Mesodermal cell (in vitro differentiated cells): ENCODE results near the gene REM2.
A peak's percentile ranks its signal among the peaks of the same experiment; 100 is the strongest.
"Not testable (repeated sequence)": the region's sequence is repeated elsewhere in the genome, so short reads cannot be mapped to it uniquely, and the experiment has no call there.

ENCODE experiments used
- H3K27ac ChIP-seq: 2 replicates; pipeline ENCODE4 v1.7.0; 2013; ENCODE audit warnings: mild to moderate bottlenecking, low read depth, low read length, moderate library complexity; ENCODE audit not compliant: severe bottlenecking
- H3K36me3 ChIP-seq: 2 replicates; pipeline ENCODE4 v1.7.1; 2013; ENCODE audit warnings: mild to moderate bottlenecking, low read length, moderate library complexity; ENCODE audit not compliant: control insufficient read depth, insufficient read depth
- H3K4me1 ChIP-seq: one replicate; pipeline ENCODE4 v1.7.1; 2013; ENCODE audit warnings: mild to moderate bottlenecking, low read length; ENCODE audit not compliant: insufficient read depth, control insufficient read depth, poor library complexity, severe bottlenecking
- H3K4me3 ChIP-seq: 2 replicates; pipeline ENCODE4 v1.7.0; 2013; ENCODE audit warnings: low read length, control low read depth, mild to moderate bottlenecking; ENCODE audit not compliant: insufficient read depth, poor library complexity, severe bottlenecking; ENCODE audit errors: extremely low read depth
- H3K9me3 ChIP-seq: 2 replicates; pipeline ENCODE4 v1.7.1; 2013; ENCODE audit warnings: mild to moderate bottlenecking, low read length, moderate library complexity; ENCODE audit not compliant: control insufficient read depth
- WGBS, 2 experiments: methylation state at CpG; one replicate each; pipeline ENCODE4 v1.1.5; 2013; ENCODE audit warnings: missing lambda C conversion rate in 2 of 2; ENCODE audit not compliant: insufficient coverage in 2 of 2; 5-methylcytosine and 5-hydroxymethylcytosine counted together

The REM2 gene

DNA sequence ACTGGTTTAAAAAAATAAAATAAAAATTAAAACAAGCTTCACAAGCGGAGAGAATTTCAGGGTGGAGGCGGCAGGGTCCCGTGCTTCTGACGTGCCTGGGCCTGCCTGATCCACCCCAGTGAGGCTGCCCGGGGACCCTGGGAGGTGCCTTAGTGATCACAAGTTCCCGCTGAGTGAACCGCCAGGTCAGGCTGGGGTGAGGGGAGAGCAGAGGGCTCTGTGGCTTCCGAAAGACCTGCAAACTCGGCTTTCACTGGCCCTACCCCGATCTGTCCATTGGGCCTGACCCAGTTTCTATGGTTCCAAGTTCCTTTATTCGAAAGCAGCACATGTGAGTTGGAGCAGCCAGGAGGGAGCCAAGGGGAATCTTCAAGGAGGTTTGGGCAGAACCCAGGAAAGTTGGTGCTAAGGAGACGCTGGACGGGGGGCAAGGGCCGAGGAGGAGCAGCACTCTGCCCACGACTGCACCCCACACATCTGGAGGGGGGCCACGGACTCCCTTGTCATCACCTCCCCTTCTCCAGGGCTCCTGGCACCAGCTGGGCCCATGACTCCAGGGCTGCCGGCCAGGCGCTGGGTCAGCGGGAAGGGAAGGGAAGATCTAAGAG is 33.7 kb upstream of the REM2 start:
- 85 to 87% methylated on average over 11 to 14 of the region's 19 CpGs for WGBS, 2 experiments
- Histone ChIP-seq H3K27ac (peak overlapping the region; percentile 87), H3K4me1 (peaks cover 37% of the 10 kb centered on the region), H3K9me3 (no peaks in the 10 kb centered on the region), H3K36me3 (peaks cover 27% of the 10 kb centered on the region), H3K4me3 (no peak overlapping the region)

DNA sequence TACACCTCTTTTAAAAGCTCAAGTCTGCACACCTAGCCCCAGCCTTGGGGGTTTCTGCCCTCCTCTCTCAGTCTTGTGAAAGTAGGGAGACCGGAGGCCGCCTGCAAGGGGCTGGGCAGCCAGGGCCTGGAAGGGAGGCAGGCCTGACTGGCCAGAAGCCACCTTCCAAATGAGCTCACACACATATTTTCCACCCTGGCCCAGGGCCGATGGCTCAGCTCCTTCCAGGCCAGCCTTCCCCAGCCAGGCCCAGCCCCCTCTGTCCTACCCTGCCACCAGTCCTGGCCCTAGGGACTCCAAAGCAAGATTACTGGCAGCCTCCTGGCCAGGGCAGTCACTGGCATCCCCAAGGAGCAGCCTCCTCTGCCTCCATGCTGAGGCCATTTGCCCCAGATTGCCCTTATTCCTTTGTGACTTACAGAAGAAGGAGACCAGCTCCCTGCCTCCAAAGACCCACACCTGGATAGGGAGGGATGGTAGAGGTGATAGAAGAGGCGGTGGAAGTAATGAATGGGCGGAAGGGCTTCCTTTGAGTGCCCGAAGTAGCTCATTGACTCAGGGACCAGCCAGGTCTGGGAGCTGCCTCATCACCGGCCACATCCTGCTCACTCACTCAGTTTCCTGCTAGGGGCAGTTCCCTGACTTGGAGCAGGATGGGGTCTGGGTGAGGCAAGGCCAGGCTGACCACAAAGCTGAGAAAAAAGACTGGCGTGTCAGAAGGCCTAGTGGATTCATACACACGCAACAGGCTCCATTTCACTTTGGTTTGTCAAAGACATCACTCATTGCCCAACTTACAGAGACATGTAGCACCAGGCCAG is 31.9 kb upstream of the REM2 start:
- whole genome bisulfite sequencing, 2 experiments, result 87 to 91% methylated on average over 5 to 8 of the region's 9 CpGs
- peaks cover 37% of the 10 kb centered on the region for H3K4me1 ChIP-seq
- no peaks in the 10 kb centered on the region for H3K9me3 ChIP-seq
- H3K27ac ChIP-seq, result peak overlapping the region; percentile 78
- H3K4me3 ChIP-seq, result no peak overlapping the region
- H3K36me3 ChIP-seq, result peaks cover 8% of the 10 kb centered on the region

DNA sequence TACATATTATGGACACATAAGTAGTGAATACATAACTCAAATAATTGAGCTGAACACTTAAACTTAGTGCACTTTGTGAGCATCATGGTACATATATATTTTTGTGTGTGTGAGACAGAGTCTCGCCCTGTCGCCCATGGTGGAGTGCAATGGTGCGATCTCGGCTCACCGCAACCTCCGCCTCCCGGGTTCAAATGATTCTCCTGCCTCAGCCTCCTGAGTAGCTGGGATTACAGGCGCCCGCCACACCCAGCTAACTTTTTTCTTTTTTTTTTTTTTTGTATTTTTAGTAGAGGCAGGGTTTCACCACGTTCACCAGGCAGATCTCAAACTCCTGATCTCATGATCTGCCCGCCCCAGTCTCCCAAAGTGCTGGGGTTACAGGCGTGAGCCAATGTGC is 30.8 kb upstream of the REM2 start:
- not testable (repeated sequence) for H3K4me3 ChIP-seq, H3K36me3 ChIP-seq, H3K27ac ChIP-seq, H3K9me3 ChIP-seq
- no CpG with 5 or more reads among the region's 12 CpGs for WGBS, 2 experiments
- H3K4me1 ChIP-seq, result peaks cover 27% of the 10 kb centered on the region

DNA sequence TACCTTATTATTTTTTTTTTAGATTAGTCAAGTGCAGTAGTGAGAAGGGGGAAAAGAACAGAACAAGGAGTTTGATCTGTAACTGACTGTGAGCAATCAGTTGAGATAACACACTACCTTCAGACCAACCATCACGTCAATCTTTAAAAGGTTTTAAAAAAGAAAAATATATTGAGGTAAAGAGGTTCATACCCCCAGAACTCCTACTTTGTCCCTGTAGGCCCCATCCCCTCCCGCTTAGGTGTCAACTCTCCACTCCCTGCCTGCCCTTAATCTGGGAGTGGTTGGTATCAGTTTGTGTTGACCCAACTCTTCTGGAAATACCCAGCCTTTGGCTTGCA is 30.5 kb upstream of the REM2 start:
- no peaks in the 10 kb centered on the region for H3K9me3 ChIP-seq
- H3K36me3 ChIP-seq, result no peaks in the 10 kb centered on the region
- no peak overlapping the region for H3K27ac ChIP-seq
- H3K4me1 ChIP-seq, result peaks cover 26% of the 10 kb centered on the region
- no CpG with 5 or more reads among the region's 2 CpGs for WGBS, 2 experiments
- H3K4me3 ChIP-seq, result no peak overlapping the region

DNA sequence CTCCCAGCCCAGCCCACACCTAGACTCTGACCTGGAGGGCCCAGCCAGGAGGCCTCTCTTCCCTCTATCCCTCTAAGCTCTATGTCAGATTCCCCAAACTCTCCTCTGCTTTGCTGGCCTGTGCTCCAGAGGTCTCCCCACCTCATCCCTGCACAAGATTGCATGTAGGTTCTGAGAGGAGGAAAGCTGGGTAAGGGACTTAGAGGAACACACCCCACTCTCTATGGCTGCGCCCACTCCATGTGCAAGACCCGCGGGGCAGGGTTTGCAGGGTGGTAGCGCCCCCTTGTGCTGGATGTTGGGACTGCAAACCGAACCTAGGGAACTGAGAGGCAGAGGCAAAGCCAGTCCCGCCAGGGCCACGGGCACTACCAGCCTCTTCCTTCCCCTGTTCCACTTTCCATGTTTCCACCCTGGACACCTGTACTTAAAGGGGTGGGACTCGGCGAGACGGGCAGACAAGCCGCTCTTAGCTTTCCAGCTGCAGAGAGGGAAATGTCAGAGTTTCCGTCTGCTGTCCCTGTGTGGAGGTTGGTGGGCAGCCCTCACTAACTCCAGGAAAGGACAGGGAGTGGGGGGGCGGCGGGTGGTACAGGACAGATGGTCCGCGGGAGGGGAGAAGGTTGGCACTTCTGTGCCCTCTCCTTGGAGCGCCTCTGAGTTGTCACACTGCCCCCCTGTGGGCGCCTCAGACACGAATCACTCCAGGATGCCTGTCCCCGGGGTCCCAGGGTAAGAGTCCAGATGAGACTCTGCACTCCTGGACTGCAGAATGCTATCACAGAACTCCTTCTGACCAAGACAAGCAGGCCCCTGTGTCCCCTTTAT is 29.9 kb upstream of the REM2 start:
- H3K4me1 ChIP-seq, result peaks cover 20% of the 10 kb centered on the region
- H3K9me3 ChIP-seq, result no peaks in the 10 kb centered on the region
- 11 to 12% methylated on average over 8 to 18 of the region's 20 CpGs for WGBS, 2 experiments
- H3K4me3 ChIP-seq, result peak overlapping the region; percentile 26
- H3K27ac ChIP-seq, result no peak overlapping the region
- no peaks in the 10 kb centered on the region for H3K36me3 ChIP-seq

DNA sequence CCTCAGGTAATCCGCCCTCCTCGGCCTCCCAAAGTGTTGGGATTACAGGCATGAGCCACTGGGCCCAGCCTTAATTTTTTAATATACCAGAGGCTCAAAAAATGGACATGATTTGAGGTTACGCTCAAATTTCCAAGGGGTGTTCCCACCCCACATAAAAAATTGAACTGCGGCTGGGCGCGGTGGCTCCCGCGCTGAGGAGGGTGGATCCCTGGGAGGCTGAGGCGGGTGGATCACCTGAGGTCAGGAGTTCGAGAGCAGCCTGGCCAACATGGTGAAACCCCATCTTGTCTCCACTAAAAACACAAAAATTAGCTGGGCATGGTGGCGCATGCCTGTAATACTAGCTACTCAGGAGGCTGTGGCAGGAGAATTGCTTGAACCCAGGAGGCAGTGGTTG is 28.7 kb upstream of the REM2 start:
- H3K4me1 ChIP-seq, result peaks cover 11% of the 10 kb centered on the region
- H3K4me3 ChIP-seq, H3K36me3 ChIP-seq, H3K9me3 ChIP-seq, H3K27ac ChIP-seq: not testable (repeated sequence)
- WGBS, 2 experiments, result 89 to 90% methylated on average over 4 to 8 of the region's 11 CpGs

DNA sequence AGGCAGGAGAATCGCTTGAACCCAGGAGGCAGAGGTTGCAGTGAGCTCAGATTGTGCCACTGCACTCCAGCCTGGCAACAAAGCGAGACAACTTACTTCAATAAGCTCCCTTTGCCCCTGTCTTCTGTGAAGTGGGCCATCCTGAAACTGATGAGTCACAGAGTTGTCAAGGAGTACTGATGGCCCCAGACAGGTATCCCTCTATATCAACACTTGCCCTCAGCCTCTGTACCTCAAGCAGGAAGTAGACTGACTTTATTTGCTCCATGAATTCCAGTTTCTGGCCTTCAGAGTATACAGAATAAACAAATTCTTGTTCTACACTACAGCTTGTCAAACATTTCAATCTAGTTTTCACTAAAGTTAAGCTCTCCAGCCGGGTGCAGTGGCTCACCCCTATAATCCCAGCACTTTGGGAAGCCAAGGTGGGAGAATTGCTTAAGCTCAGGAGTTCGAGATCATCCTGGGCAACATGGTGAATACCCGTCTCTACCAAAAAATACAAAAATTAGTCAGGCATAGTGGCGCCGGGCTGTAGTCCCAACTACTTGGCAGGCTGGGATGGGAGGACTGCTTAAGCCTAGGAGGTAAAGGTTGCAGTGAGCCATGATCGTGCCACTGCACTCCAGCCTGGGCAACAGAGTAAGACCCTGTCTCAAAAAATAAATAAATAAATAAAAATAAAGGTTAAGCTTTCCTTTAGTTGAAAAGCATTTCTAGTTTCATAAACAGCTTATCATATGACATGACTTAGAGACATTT is 27.9 kb upstream of the REM2 start:
- Histone ChIP-seq H3K36me3 (no peaks in the 10 kb centered on the region), H3K4me3 (no peak overlapping the region), H3K4me1 (peaks cover 11% of the 10 kb centered on the region), H3K27ac (no peak overlapping the region), H3K9me3 (no peaks in the 10 kb centered on the region)
- 90 to 98% methylated on average over 5 to 7 of the region's 8 CpGs for WGBS, 2 experiments

DNA sequence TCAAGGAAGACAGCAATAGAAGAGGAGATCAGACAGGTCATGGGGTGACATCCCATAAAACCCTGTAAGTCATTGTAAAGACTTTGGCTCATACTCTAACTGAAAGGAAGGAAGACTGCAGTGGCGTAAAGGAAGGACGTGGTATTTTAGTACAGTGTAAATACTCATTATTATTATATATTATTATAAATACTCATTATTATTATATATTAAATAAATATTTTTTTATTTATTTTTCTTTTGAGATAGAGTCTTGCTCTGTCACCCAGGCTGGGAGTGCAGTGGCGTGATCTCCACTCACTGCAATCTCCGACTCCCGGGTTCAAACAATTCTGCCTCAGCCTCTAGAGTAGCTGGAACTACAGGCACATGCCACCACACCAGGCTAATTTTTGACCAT is 26.6 kb upstream of the REM2 start:
- 98 to 100% methylated on average over 3 of the region's 5 CpGs for WGBS, 2 experiments
- peaks cover 1% of the 10 kb centered on the region for H3K4me1 ChIP-seq
- H3K36me3 ChIP-seq, result no peaks in the 10 kb centered on the region
- H3K27ac ChIP-seq, result no peak overlapping the region
- H3K9me3 ChIP-seq, result no peaks in the 10 kb centered on the region
- no peak overlapping the region for H3K4me3 ChIP-seq

DNA sequence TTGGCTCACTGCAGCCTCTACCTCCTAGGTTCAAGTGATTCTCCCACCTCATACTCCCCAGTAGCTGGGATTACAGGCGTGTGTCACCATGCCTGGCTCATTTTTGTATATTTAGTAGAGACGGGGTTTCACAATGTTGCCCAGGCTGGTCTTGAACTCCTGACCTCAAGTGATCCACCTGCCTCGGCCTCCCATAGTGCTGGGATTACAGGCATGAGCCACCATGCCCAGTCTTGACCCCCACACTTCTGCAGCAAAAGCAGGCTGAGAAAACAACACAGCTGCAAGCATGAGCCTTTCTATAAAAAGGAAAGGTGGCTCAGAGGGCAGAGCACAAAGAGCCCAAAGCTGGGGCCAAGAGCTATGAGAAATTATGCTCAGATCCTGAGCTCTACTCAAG is 22.6 kb upstream of the REM2 start:
- H3K9me3 ChIP-seq, H3K4me1 ChIP-seq, H3K27ac ChIP-seq: not testable (repeated sequence)

DNA sequence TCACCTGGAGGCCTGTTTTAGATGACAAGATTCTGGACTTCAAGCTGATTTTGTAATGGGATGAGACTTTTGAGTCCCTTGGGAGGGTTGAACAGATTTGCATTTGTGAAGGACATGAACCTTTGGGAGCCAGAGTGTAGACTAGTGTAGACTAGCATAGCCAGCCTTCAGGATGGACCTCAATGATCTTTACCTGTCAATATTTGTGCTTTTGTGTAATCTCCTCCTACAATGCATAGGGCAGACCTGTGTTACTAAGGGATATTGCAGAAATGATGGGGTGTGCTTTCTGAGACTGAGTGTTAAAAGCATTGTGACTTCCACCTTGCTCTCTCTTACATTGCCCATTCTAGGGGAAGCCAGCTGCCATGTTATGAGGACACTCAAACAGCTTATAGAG is 21.4 kb upstream of the REM2 start:
- Histone ChIP-seq H3K4me1 (no peaks in the 10 kb centered on the region), H3K4me3 (no peak overlapping the region), H3K9me3 (no peaks in the 10 kb centered on the region), H3K27ac (no peak overlapping the region), H3K36me3 (no peaks in the 10 kb centered on the region)

More for the DNA sequence above, 22.6 kb upstream of the REM2 start:
- 89 to 100% methylated on average over 2 of the region's 3 CpGs for WGBS, 2 experiments
- not testable (repeated sequence) for H3K36me3 ChIP-seq, H3K4me3 ChIP-seq
